Osteocyte (in vitro differentiated cells): ENCODE measurements around the gene TNPO2. TPM values are rescaled to one million over a fixed set of nuclear protein-coding genes. Genes with fewer than 3 reads are reported as not detected.
A peak's percentile ranks its signal among the peaks of the same experiment; 100 is the strongest.

Experiments
- DNase-seq: peaks from one replicate; pipeline ENCODE4 v3.0.0; 2021; ENCODE audit warnings: mixed read lengths; ENCODE audit not compliant: unreplicated experiment; ENCODE audit errors: extremely low spot score
- H3K27ac Mint-ChIP-seq: one replicate; pipeline ENCODE4 v1.8.0; 2021; ENCODE audit warnings: mild to moderate bottlenecking, mixed read lengths; ENCODE audit not compliant: unreplicated experiment
- H3K27me3 Mint-ChIP-seq: one replicate; pipeline ENCODE4 v1.8.0; 2021; ENCODE audit warnings: mixed read lengths; ENCODE audit not compliant: unreplicated experiment
- H3K36me3 Mint-ChIP-seq: one replicate; pipeline ENCODE4 v1.8.0; 2021; ENCODE audit warnings: mixed read lengths; ENCODE audit not compliant: unreplicated experiment
- H3K4me1 Mint-ChIP-seq: one replicate; pipeline ENCODE4 v1.8.0; 2021; ENCODE audit warnings: mixed read lengths; ENCODE audit not compliant: unreplicated experiment
- H3K4me3 Mint-ChIP-seq: one replicate; pipeline ENCODE4 v1.8.0; 2021; ENCODE audit warnings: mild to moderate bottlenecking, moderate library complexity, mixed read lengths; ENCODE audit not compliant: unreplicated experiment
- H3K9me3 Mint-ChIP-seq: one replicate; pipeline ENCODE4 v1.8.0; 2021; ENCODE audit warnings: mixed read lengths; ENCODE audit not compliant: unreplicated experiment
- long read RNA-seq: library from polyadenylated mRNA; unstranded; transcript quantifications from one replicate; pipeline ENCODE4 v2.0.0, GENCODE V29; 2021
- total RNA-seq: library from RNA; stranded (reverse); gene quantifications from 2 replicates; pipeline ENCODE4 v1.2.1, GENCODE V29; 2021
- TF ChIP-seq, protein P1 (sequence below): fragments of 200-600 bp; sonication (generic); IDR thresholded peaks from 2 replicates; pipeline ENCODE4 v1.5.0; 2021; ENCODE audit warnings: antibody characterized with exemption, mild to moderate bottlenecking, moderate library complexity

The TNPO2 gene
- total RNA-seq = 79.0 and 93.3 TPM in 2 replicates
- long read RNA-seq, partial matches to known transcripts = 1 of 8 reads
- long read RNA-seq, other reads (novel, unspliced or antisense) = 7 of 8 reads

DNA sequence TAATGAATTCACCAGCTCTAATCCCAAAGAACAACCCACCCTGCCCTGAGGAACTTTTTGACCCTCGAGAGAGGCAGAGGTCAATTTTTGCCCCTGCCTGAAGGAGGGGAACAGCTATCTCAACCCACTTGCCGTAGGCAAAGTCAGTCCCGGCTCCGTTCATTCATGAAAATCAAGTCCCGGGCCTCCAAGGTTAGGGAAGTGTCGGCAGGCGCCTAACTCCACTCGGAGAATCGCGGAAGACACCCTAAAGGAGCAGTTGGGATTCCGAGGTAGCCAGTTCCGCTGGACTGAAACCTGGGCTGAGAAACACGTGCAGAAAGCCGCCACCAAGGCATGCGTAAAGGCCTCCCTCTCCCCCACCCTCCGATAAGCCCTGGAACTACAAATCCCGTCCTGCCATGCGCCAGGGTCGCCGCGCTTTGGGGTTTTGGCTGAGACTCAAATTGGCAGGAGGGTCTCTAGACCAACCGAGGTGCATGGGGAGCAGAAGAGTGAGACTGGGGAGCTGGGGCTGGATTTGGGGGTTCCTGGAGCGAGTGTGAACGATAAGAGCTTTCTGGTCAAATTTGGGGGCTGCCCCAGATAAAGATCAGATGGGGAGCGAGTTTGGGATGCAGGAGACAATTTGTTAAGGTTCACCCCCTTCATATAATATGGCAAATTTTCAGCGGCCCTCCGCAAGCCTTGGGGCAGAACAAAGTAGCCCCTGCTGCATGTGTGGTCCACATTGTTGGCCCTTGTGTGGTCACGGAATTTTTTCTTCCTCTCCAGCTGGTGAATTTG is at the start of gene TNPO2:
Gene TNPO2, minus strand, starts transcription at position 292 of the 786 bp plus-strand sequence. CDS start 2,955 bp downstream, outside the sequence.
- H3K36me3 Mint-ChIP-seq = peaks cover 5% of the 10 kb centered on the region
- peaks cover 31% of the 10 kb centered on the region for H3K4me1 Mint-ChIP-seq
- DNase-seq = no peak
- peak within 1 kb of the TSS; percentile 91 for H3K4me3 Mint-ChIP-seq
- H3K27me3 Mint-ChIP-seq = no peaks in the 10 kb centered on the region
- no peaks in the 10 kb centered on the region for H3K9me3 Mint-ChIP-seq
- H3K27ac Mint-ChIP-seq = peak within 1 kb of the TSS; percentile 96
- TF ChIP-seq, protein P1, sequence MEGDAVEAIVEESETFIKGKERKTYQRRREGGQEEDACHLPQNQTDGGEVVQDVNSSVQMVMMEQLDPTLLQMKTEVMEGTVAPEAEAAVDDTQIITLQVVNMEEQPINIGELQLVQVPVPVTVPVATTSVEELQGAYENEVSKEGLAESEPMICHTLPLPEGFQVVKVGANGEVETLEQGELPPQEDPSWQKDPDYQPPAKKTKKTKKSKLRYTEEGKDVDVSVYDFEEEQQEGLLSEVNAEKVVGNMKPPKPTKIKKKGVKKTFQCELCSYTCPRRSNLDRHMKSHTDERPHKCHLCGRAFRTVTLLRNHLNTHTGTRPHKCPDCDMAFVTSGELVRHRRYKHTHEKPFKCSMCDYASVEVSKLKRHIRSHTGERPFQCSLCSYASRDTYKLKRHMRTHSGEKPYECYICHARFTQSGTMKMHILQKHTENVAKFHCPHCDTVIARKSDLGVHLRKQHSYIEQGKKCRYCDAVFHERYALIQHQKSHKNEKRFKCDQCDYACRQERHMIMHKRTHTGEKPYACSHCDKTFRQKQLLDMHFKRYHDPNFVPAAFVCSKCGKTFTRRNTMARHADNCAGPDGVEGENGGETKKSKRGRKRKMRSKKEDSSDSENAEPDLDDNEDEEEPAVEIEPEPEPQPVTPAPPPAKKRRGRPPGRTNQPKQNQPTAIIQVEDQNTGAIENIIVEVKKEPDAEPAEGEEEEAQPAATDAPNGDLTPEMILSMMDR = no peak

DNA sequence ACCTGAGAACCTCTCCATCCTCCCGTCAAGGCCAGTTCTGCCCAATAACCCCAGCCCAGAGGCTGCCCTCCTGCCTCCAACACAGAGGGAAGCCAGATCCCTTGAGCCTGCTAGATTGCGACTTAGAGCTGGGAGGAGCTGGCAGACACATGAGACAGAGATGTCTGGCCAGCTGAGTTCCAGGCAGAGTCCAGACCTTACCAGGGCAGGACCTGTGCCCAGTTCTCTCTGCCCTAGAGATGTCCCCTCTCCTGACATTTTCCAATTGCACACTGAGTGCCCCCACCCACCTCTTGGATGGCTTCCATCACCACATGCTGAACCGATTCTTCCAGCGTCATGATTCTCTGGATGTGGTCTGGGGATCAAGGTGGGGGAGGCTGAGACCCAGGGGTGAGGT is 48.6 kb upstream of the TNPO2 start:
- Mint-ChIP-seq H3K4me1 (peaks cover 7% of the 10 kb centered on the region), H3K27me3 (no peaks in the 10 kb centered on the region), H3K36me3 (no peaks in the 10 kb centered on the region), H3K4me3 (no peak overlapping the region), H3K9me3 (no peaks in the 10 kb centered on the region), H3K27ac (no peak overlapping the region)
- no peak for DNase-seq
- TF ChIP-seq, protein P1 = no peak

- Mint-ChIP-seq H3K4me3 (no peak overlapping the region), H3K9me3 (no peaks in the 10 kb centered on the region), H3K27ac (no peak overlapping the region), H3K36me3 (no peaks in the 10 kb centered on the region), H3K4me1 (peaks cover 5% of the 10 kb centered on the region), H3K27me3 (no peaks in the 10 kb centered on the region)
- TF ChIP-seq, protein P1 = no peak
- DNase-seq = no peak
Measured at GRCh38 chr19:12770922-12771321, 47.2 kb upstream of the TNPO2 start.

GRCh38 chr19:12769689-12770088 is 46.0 kb upstream of the TNPO2 start:
- Mint-ChIP-seq H3K9me3 (no peaks in the 10 kb centered on the region), H3K36me3 (no peaks in the 10 kb centered on the region), H3K27me3 (no peaks in the 10 kb centered on the region), H3K4me3 (no peak overlapping the region), H3K27ac (no peak overlapping the region), H3K4me1 (peaks cover 5% of the 10 kb centered on the region)
- TF ChIP-seq, protein P1 = no peak
- no peak for DNase-seq

DNA sequence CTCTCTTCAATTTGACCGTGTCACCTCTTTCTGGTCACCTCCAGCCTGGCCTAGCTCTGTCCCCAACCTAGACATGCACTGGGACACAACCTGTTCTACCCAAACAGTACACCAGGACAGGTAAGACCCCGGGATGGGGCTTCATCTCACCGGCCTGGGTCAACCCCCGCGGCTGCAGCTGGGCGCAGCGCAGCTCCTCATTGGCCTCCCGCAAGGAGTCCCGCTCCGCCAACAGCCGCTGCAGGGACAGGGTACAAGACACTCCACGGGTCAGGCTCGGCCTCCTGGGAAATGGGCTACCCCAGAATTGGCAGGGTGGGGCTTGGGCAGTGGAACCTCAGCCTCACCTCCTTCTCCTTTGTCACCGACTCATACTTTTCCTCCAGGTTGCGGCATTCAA is 43.9 kb upstream of the TNPO2 start:
- no peak for DNase-seq
- peaks cover 3% of the 10 kb centered on the region for H3K36me3 Mint-ChIP-seq
- H3K9me3 Mint-ChIP-seq = no peaks in the 10 kb centered on the region

More for the DNA sequence above, 43.9 kb upstream of the TNPO2 start:
- no peak overlapping the region for H3K4me3 Mint-ChIP-seq
- H3K27ac Mint-ChIP-seq = no peak overlapping the region
- TF ChIP-seq, protein P1 = no peak
- no peaks in the 10 kb centered on the region for H3K27me3 Mint-ChIP-seq
- peaks cover 2% of the 10 kb centered on the region for H3K4me1 Mint-ChIP-seq
